ENCODE results near the gene PCGF2.

The PCGF2 gene

GRCh38 chr17:38690386-38690785 lies 57.8 kb downstream of the PCGF2 start:
- H3K4me3 ChIP-seq (ENCODE audit: low read depth, low read length), result no peak overlapping the region
- ChIA-PET CTCF (interaction anchor here (1.4 to 3.4 kb wide), 3 partner anchors 12 to 23 kb away, joined by 4 to 10 read pairs (median 10); no protein-coding TSS in a partner anchor), POLR2A (no interaction called here)
- TF ChIP-seq CTCF (IDR thresholded peaks at IDR 0.05; ENCODE audit: insufficient read depth, low read length, missing control alignments), result no peak
- no peak for DNase-seq (ENCODE audit: low read depth, low spot score)

DNA sequence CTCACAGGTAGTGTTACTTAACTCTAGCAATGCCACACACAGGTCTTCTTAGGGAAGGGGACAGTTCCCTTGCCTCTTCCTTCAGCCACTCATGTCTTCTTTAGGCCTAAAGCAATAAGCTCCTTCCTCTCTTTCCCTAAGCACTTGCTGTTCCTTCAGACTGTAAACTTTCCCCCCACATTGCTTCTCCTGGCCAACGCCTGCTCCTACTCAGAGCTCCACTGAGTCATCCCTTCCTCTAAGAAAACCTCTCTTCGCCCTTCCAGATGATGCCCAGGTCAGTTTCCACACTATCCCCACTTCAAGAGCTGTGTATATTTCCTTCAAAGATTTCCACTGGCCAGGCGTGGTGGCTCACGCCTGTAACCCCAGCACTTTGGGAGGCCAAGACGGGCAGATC lies 60.9 kb downstream of the PCGF2 start:
- DNase-seq (ENCODE audit: low read depth, low spot score), result no peak
- no peak overlapping the region for H3K4me3 ChIP-seq (ENCODE audit: low read depth, low read length)
- POLR2A ChIA-PET, result no interaction called here
- CTCF ChIA-PET, result interaction anchor here (0.6 to 3.4 kb wide), 7 partner anchors 10 to 54 kb away, joined by 3 to 15 read pairs (median 6); partner anchors contain the start of genes EPOP and MLLT6
- no peak for TF ChIP-seq CTCF (IDR thresholded peaks at IDR 0.05; ENCODE audit: insufficient read depth, low read length, missing control alignments)

- POLR2A ChIA-PET, result no interaction called here
- CTCF ChIA-PET, result interaction anchor here (1.0 to 2.8 kb wide), 5 partner anchors 8 to 50 kb away, joined by 3 to 15 read pairs (median 5); partner anchors contain the start of gene EPOP
- H3K4me3 ChIP-seq (ENCODE audit: low read depth, low read length), result no peak overlapping the region
- no peak for TF ChIP-seq CTCF (IDR thresholded peaks at IDR 0.05; ENCODE audit: insufficient read depth, low read length, missing control alignments)
- DNase-seq (ENCODE audit: low read depth, low spot score), result no peak
Measured at GRCh38 chr17:38685491-38685890, 62.6 kb downstream of the PCGF2 start.

Data from AG04449 (cell line).